Keratinocyte (primary cell): ENCODE results near the gene SLC12A3.

Experiments used
- CTCF ChIP-seq, 3 experiments: IDR thresholded peaks in 1 of 3; conservative IDR thresholded peaks in 1 of 3; optimal IDR thresholded peaks in 1 of 3; 2 replicates in 2 of 3; 3 replicates in 1 of 3; pipeline versions ENCODE3 to v1.5.1; 2011; ENCODE audit warnings: low read length in 3 of 3, mild to moderate bottlenecking in 3 of 3, moderate library complexity in 2 of 3, control low read depth in 1 of 3, inconsistent platforms in 1 of 3; ENCODE audit not compliant: insufficient read depth in 2 of 3; ENCODE audit errors: extremely low read depth in 1 of 3
- EZH2 ChIP-seq: IDR thresholded peaks from one replicate; pipeline ENCODE4 v1.6.1; 2012; ENCODE audit warnings: inconsistent platforms, mild to moderate bottlenecking, low read length, moderate library complexity

GRCh38 chr16:56833243-56833970 is 31.6 kb upstream of the SLC12A3 start:
- TF ChIP-seq CTCF (optimal IDR thresholded peaks at IDR 0.05 in 1 of 3, IDR thresholded peaks at IDR 0.05 in 1 of 3, conservative IDR thresholded peaks at IDR 0.05 in 1 of 3; ENCODE audit: extremely low read depth in 1 of 3, insufficient read depth in 2 of 3, low read length in 3 of 3) (no peak), EZH2 (no peak)
